SK-N-SH treated with all-trans-retinoic acid at 6 μM for 48 hours (cell line): ENCODE measurements around the gene TMEM156.

ENCODE experiments used
- BACH2 ChIP-seq: fragments of 250-450 bp; sonication (Bioruptor Pico); IDR thresholded peaks from 2 replicates; pipeline ENCODE4 v1.9.0; 2021; ENCODE audit warnings: mild to moderate bottlenecking, borderline replicate concordance
- CSRNP3 ChIP-seq: fragments of 250-450 bp; sonication (Bioruptor Pico); IDR thresholded peaks from 2 replicates; pipeline ENCODE4 v1.5.1; 2021; ENCODE audit warnings: mild to moderate bottlenecking, moderate library complexity
- GLIS3 ChIP-seq: fragments of 250-450 bp; sonication (Bioruptor Pico); IDR thresholded peaks from 2 replicates; pipeline ENCODE4 v1.5.0; 2020; ENCODE audit warnings: mild to moderate bottlenecking, moderate library complexity
- ISL1 ChIP-seq: fragments of 250-450 bp; sonication (Bioruptor Pico); IDR thresholded peaks from 2 replicates; pipeline ENCODE4 v2.1.2; 2022; ENCODE audit warnings: mild to moderate bottlenecking, moderate library complexity
- PATZ1 ChIP-seq: fragments of 250-450 bp; sonication (Bioruptor Pico); IDR thresholded peaks from 2 replicates; pipeline ENCODE4 v1.8.0; 2020; ENCODE audit warnings: mild to moderate bottlenecking, moderate library complexity, borderline replicate concordance
- RARB ChIP-seq: fragments of 250-450 bp; sonication (Bioruptor Pico); IDR thresholded peaks from 2 replicates; pipeline ENCODE4 v1.8.0; 2021; ENCODE audit warnings: mild to moderate bottlenecking, moderate library complexity
- TSHZ2 ChIP-seq: fragments of 250-450 bp; sonication (Bioruptor Pico); IDR thresholded peaks from 2 replicates; pipeline ENCODE4 v1.5.0; 2020; ENCODE audit warnings: mild to moderate bottlenecking, moderate library complexity
- ZFP30 ChIP-seq: fragments of 450-650 bp; formaldehyde crosslinking; IDR thresholded peaks from 2 replicates; pipeline ENCODE4 v1.5.0; 2022; ENCODE audit warnings: mild to moderate bottlenecking, moderate library complexity
- ZNF8 ChIP-seq: fragments of 450-650 bp; formaldehyde crosslinking; IDR thresholded peaks from 2 replicates; pipeline ENCODE4 v1.5.0; 2020; ENCODE audit warnings: mild to moderate bottlenecking, moderate library complexity

- TF ChIP-seq PATZ1: no peak
- no peak for TF ChIP-seq ISL1 (CRISPR knock-in tag)
- no peak for TF ChIP-seq CSRNP3 (CRISPR knock-in tag)
- no peak for TF ChIP-seq TSHZ2 (CRISPR knock-in tag)
- TF ChIP-seq BACH2 (CRISPR knock-in tag): no peak
- TF ChIP-seq RARB: no peak
- TF ChIP-seq GLIS3 (CRISPR knock-in tag): no peak
- no peak for TF ChIP-seq ZNF8 (CRISPR knock-in tag)
- TF ChIP-seq ZFP30: no peak
These were observed 108.5 kb downstream of the TMEM156 start for GRCh38 chr4:38923746-38924145.
